GM12878 (cell line): ENCODE measurements around the gene CR2. TPM values are rescaled to one million over a fixed set of nuclear protein-coding genes. Genes with fewer than 3 reads are reported as not detected.

ENCODE experiments used
- ATAC-seq: fragments of 200-7000 bp; cut with Tn5 transposase; 3 replicates; pipeline ENCODE4 v1.9.1; 2020; ENCODE audit warnings: mild to moderate bottlenecking, moderate library complexity
- BruUV-seq: library from RNA; stranded (reverse); fragments of 400-500 nt; replicated peaks from 2 replicates; lab custom pipeline; 2021; lab: Mats Ljungman, UMichigan
- CTCF ChIA-PET: fragments of 300-600 bp; sonication (Branson Sonifier 250); formaldehyde crosslinking; extraction: SDS; loops from one replicate; lab custom pipeline; 2021; ENCODE audit warnings: inconsistent platforms; lab: Yijun Ruan, JAX
- POLR2A ChIA-PET: fragments of 350-600 bp; formaldehyde crosslinking; extraction: SDS; loops from one replicate; lab custom pipeline; 2021; ENCODE audit warnings: inconsistent platforms; lab: Charles Lee
- RAD21 ChIA-PET: fragments of 300-600 bp; sonication (Branson Sonifier 250); formaldehyde crosslinking; loops from one replicate; lab custom pipeline; 2023; ENCODE audit warnings: antibody characterized with exemption; ENCODE audit not compliant: unreplicated experiment; lab: Charles Lee
- SMC1A ChIA-PET: fragments of 300-600 bp; sonication (Branson Sonifier 250); formaldehyde crosslinking; loops from one replicate; lab custom pipeline; 2023; ENCODE audit not compliant: unreplicated experiment, uncharacterized antibody; lab: Charles Lee
- DNase-seq: peaks from one replicate; pipeline ENCODE4 v3.0.0-alpha.2; 2011; ENCODE audit warnings: low read depth, low spot score
- FAIRE-seq: peaks from 3 replicates; lab custom pipeline; 2011; peaks lifted over from hg19 to GRCh38; lab: Jason Lieb, UNC
- H2AFZ ChIP-seq: 2 replicates; pipeline ENCODE4 v1.6.0; 2011; ENCODE audit warnings: low read depth, low read length, control low read depth; ENCODE audit not compliant: control insufficient read depth
- H3K27ac ChIP-seq: 2 replicates; pipeline ENCODE4 v1.5.1; 2011; ENCODE audit warnings: control low read depth; ENCODE audit not compliant: control insufficient read depth, insufficient read depth
- H3K27me3 ChIP-seq, 2 experiments: replicated peaks in 1 of 2; 2 replicates each; pipeline versions ENCODE4 v1.6.0 to v1.6.1; 2011; ENCODE audit warnings: low read length in 1 of 2; ENCODE audit not compliant: control insufficient read depth in 2 of 2, insufficient read depth in 2 of 2
- H3K36me3 ChIP-seq, 2 experiments: 2 replicates each; pipeline ENCODE4 v1.5.1; 2011; ENCODE audit warnings: low read length in 1 of 2; ENCODE audit not compliant: control insufficient read depth in 2 of 2, insufficient read depth in 2 of 2
- H3K4me1 ChIP-seq: 2 replicates; pipeline ENCODE4 v1.6.1; 2011; ENCODE audit warnings: mild to moderate bottlenecking, low read length, moderate library complexity, mixed read lengths; ENCODE audit not compliant: control insufficient read depth, insufficient read depth
- H3K4me2 ChIP-seq: 2 replicates; pipeline ENCODE4 v1.6.0; 2011; ENCODE audit warnings: control low read depth; ENCODE audit not compliant: control insufficient read depth, insufficient read depth
- H3K4me3 ChIP-seq: fragments of 200-600 bp; sonication (generic); 2 replicates; pipeline ENCODE4 v1.5.1; 2016
- H3K79me2 ChIP-seq: 2 replicates; pipeline ENCODE4 v1.6.0; 2011; ENCODE audit warnings: low read length; ENCODE audit not compliant: control insufficient read depth, insufficient read depth
- H3K9ac ChIP-seq: 2 replicates; pipeline ENCODE4 v1.8.0; 2011; ENCODE audit warnings: low read length, control low read depth, mixed read lengths; ENCODE audit not compliant: control insufficient read depth, insufficient read depth
- H3K9me3 ChIP-seq: replicated peaks from 3 replicates; pipeline ENCODE4 v1.5.1; 2011; ENCODE audit warnings: mild to moderate bottlenecking, low read length; ENCODE audit not compliant: control insufficient read depth, insufficient read depth
- H4K20me1 ChIP-seq: 2 replicates; pipeline ENCODE4 v1.6.0; 2011; ENCODE audit not compliant: control insufficient read depth, insufficient read depth
- ATF7 ChIP-seq: fragments of 450-650 bp; IDR thresholded peaks from 2 replicates; pipeline ENCODE4 v1.6.1; 2016; ENCODE audit warnings: low read depth, mild to moderate bottlenecking
- BCL11A ChIP-seq: IDR thresholded peaks from 2 replicates; pipeline ENCODE4 v1.6.1; 2011; ENCODE audit warnings: low read depth, low read length
- CEBPZ ChIP-seq: fragments of 150-350 bp; IDR thresholded peaks from 2 replicates; pipeline ENCODE4 v1.6.1; 2016; ENCODE audit warnings: low read depth, low read length
- CREM ChIP-seq: IDR thresholded peaks from 2 replicates; pipeline ENCODE4 v1.6.1; 2014; ENCODE audit warnings: antibody characterized with exemption, low read depth
- E2F4 ChIP-seq: IDR thresholded peaks from 2 replicates; pipeline ENCODE4 v1.6.1; 2012; ENCODE audit warnings: low read depth, low read length, improper control_type of control experiment
- E4F1 ChIP-seq: fragments of 450-650 bp; IDR thresholded peaks from 2 replicates; pipeline ENCODE4 v1.6.1; 2018; ENCODE audit warnings: borderline replicate concordance, mild to moderate bottlenecking; ENCODE audit not compliant: partially characterized antibody
- HDAC2 ChIP-seq: fragments of 200-600 bp; sonication (generic); IDR thresholded peaks from 2 replicates; pipeline ENCODE4 v1.6.1; 2017
- HDAC6 ChIP-seq: fragments of 200-600 bp; sonication (generic); IDR thresholded peaks from one replicate; pipeline ENCODE4 v1.8.0; 2017; ENCODE audit warnings: antibody characterized with exemption; ENCODE audit not compliant: unreplicated experiment
- JUND ChIP-seq: IDR thresholded peaks from 2 replicates; pipeline ENCODE4 v1.6.1; 2012; ENCODE audit warnings: low read depth, mild to moderate bottlenecking, low read length, improper control_type of control experiment, moderate library complexity
- KLF5 ChIP-seq: fragments of 450-650 bp; IDR thresholded peaks from 2 replicates; pipeline ENCODE4 v1.6.1; 2014; ENCODE audit warnings: mild to moderate bottlenecking; ENCODE audit not compliant: partially characterized antibody
- MYB ChIP-seq: fragments of 150-350 bp; IDR thresholded peaks from 2 replicates; pipeline ENCODE4 v1.6.1; 2014; ENCODE audit warnings: mild to moderate bottlenecking, low read depth, low read length, borderline replicate concordance
- NFIC ChIP-seq: IDR thresholded peaks from 2 replicates; pipeline ENCODE4 v1.6.1; 2012; ENCODE audit warnings: low read depth, mild to moderate bottlenecking, inconsistent platforms, low read length, moderate library complexity
- NR2F1 ChIP-seq: fragments of 450-650 bp; conservative IDR thresholded peaks from 2 replicates; pipeline ENCODE4 v1.6.1; 2017; ENCODE audit warnings: mild to moderate bottlenecking
- POLR2AphosphoS2 ChIP-seq: IDR thresholded peaks from 2 replicates; pipeline ENCODE4 v1.6.1; 2011; ENCODE audit warnings: low read depth, mild to moderate bottlenecking, low read length, improper control_type of control experiment, moderate library complexity
- POU2F2 ChIP-seq: IDR thresholded peaks from 3 replicates; pipeline ENCODE4 v1.6.1; 2011; ENCODE audit warnings: low read depth, mild to moderate bottlenecking, low read length, borderline replicate concordance
- RAD21 ChIP-seq: IDR thresholded peaks from 2 replicates; pipeline ENCODE4 v1.6.1; 2011; ENCODE audit warnings: mild to moderate bottlenecking, low read depth, low read length, moderate library complexity; ENCODE audit not compliant: insufficient read depth
- SPI1 ChIP-seq: IDR thresholded peaks from 2 replicates; pipeline ENCODE4 v1.6.1; 2011; ENCODE audit warnings: low read depth, mild to moderate bottlenecking, low read length, moderate library complexity, borderline replicate concordance; ENCODE audit not compliant: insufficient read depth
- WGBS: methylation state at CpG from one replicate; pipeline ENCODE4 v1.1.6; 2016; ENCODE audit warnings: low lambda C conversion rate; ENCODE audit not compliant: insufficient replicate concordance, insufficient coverage; ENCODE audit errors: missing lambda C conversion rate; 5-methylcytosine and 5-hydroxymethylcytosine counted together
- in situ Hi-C: fragments of 300-500 bp; cut with MboI; formaldehyde crosslinking; loops from 9 replicates; pipeline ENCODE4 v1.14.3; 2018; ENCODE audit warnings: mixed read lengths
- intact Hi-C: fragments of 100-400 bp; cut with micrococcal nuclease; formaldehyde crosslinking; loops from one replicate; pipeline ENCODE4 v1.14.2; 2022; ENCODE audit not compliant: unreplicated experiment
- polyA plus RNA-seq, 11 experiments: library from polyadenylated mRNA; depleted of rRNA in 4 of 11; unstranded in 6 of 11; stranded (reverse) in 5 of 11; fragments of >200 nt; fragmentation: Nextera tagmentation in 4 of 11; fragmentation: Illumina TruSeq in 1 of 11; extraction: Ambion mirVana in 4 of 11; extraction: Trizol in 1 of 11; gene quantifications; 1 replicate in 1 of 11; 2 replicates in 10 of 11; pipeline versions ENCODE4 v1.2.1 to v1.2.3, GENCODE V29; 2011 to 2016; ENCODE audit warnings: inconsistent platforms in 2 of 11, missing spikeins in 2 of 11, low read depth in 1 of 11
- total RNA-seq, 4 experiments: library from RNA; depleted of rRNA in 3 of 4; stranded (reverse); fragments of >200 nt in 3 of 4; fragmentation: Illumina TruSeq in 1 of 4; extraction: Trizol in 1 of 4; gene quantifications; 2 replicates each; pipeline versions ENCODE4 v1.2.1 to v1.2.3, GENCODE V29; 2013 to 2021

Gene CR2
- total and polyA plus RNA-seq, 10 of the 15 experiments (the other 5 are each of a cell fraction or from before 2014, with no cell fraction given), result 2.2 to 72.8 (median 50.6) TPM

- no peak overlapping the region for H3K27ac ChIP-seq
- no peak for FAIRE-seq
- POLR2A ChIA-PET, result interaction anchor here (1.0 to 1.6 kb wide), 3 partner anchors 12 to 15 kb away, joined by 3 to 4 read pairs (median 3); no protein-coding TSS in a partner anchor
- no peaks in the 10 kb centered on the region for H3K79me2 ChIP-seq
- no peak overlapping the region for H2AFZ ChIP-seq
- H4K20me1 ChIP-seq, result no peaks in the 10 kb centered on the region
- CTCF ChIA-PET, result interaction anchor here (0.8 to 2.6 kb wide), 9 partner anchors 9 to 344 kb away, joined by 3 to 12 read pairs (median 3); partner anchors contain the start of gene CR1
- in situ Hi-C loops, result no loop called here
- no peak for DNase-seq
- WGBS, result 38% methylated on average over 1 of the region's 1 CpG
- RAD21 ChIA-PET, result interaction anchor here (0.7 to 6.5 kb wide), 3 partner anchors 13 to 107 kb away, joined by 3 to 67 read pairs (median 3); partner anchors contain the start of gene CD55
- no peak for ATAC-seq
- H3K27me3 ChIP-seq, result no peaks in the 10 kb centered on the region
- H3K4me3 ChIP-seq, result no peak overlapping the region
- no peak overlapping the region for H3K9ac ChIP-seq
- no TSS peak for BruUV-seq
- H3K36me3 ChIP-seq, result no peaks in the 10 kb centered on the region
- no peak overlapping the region for H3K4me2 ChIP-seq
- H3K4me1 ChIP-seq, result peaks cover 53% of the 10 kb centered on the region
- SMC1A ChIA-PET, result interaction anchor here (1.0 to 7.5 kb wide), 7 partner anchors 9 to 338 kb away, joined by 3 to 126 read pairs (median 4); partner anchors contain the start of gene CR2
- no peaks in the 10 kb centered on the region; the same call in 1 of the 3 replicates for H3K9me3 ChIP-seq
- intact Hi-C loops, result no loop called here
- no peak for TF ChIP-seq JUND
- no peak for TF ChIP-seq CREM
- TF ChIP-seq E2F4, result no peak
- TF ChIP-seq E4F1, result no peak
- TF ChIP-seq RAD21, result no peak
- TF ChIP-seq KLF5, result no peak
- no peak for TF ChIP-seq POLR2AphosphoS2
- no peak for TF ChIP-seq NFIC
- no peak for TF ChIP-seq HDAC2
- no peak for TF ChIP-seq BCL11A
- no peak for TF ChIP-seq ATF7
- TF ChIP-seq HDAC6, result no peak
- TF ChIP-seq POU2F2, result no peak
- TF ChIP-seq CEBPZ, result no peak
- no peak for TF ChIP-seq MYB
- no peak for TF ChIP-seq SPI1
- TF ChIP-seq NR2F1, result no peak
These were observed 26.1 kb upstream of the CR2 start for GRCh38 chr1:207427832-207428585.
